ENCODE data around the gene CRPPA.

Gene CRPPA

GRCh38 chr7:16421333-16422102 lies at the start of gene CRPPA:
CRPPA (minus strand) TSS chr7:16421538; CDS start chr7:16421322, 216 bp downstream.
- TF ChIP-seq, protein P1, sequence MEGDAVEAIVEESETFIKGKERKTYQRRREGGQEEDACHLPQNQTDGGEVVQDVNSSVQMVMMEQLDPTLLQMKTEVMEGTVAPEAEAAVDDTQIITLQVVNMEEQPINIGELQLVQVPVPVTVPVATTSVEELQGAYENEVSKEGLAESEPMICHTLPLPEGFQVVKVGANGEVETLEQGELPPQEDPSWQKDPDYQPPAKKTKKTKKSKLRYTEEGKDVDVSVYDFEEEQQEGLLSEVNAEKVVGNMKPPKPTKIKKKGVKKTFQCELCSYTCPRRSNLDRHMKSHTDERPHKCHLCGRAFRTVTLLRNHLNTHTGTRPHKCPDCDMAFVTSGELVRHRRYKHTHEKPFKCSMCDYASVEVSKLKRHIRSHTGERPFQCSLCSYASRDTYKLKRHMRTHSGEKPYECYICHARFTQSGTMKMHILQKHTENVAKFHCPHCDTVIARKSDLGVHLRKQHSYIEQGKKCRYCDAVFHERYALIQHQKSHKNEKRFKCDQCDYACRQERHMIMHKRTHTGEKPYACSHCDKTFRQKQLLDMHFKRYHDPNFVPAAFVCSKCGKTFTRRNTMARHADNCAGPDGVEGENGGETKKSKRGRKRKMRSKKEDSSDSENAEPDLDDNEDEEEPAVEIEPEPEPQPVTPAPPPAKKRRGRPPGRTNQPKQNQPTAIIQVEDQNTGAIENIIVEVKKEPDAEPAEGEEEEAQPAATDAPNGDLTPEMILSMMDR (IDR thresholded peaks at IDR 0.05; ENCODE audit: low read depth, low read length) = no peak
- H3K4me3 ChIP-seq (ENCODE audit: low read depth, low read length) = peak within 1 kb of the TSS; percentile 42
- in situ Hi-C loops (cut with HindIII; ENCODE audit: low sequenced_read_pairs) = no loop called here
- DNase-seq (ENCODE audit: low read depth, low spot score) = peak; percentile 50

- TF ChIP-seq, protein P1 (IDR thresholded peaks at IDR 0.05; ENCODE audit: low read depth, low read length) = no peak
- peak within 1 kb of the TSS; percentile 27 for H3K4me3 ChIP-seq (ENCODE audit: low read depth, low read length)
- in situ Hi-C loops (cut with HindIII; ENCODE audit: low sequenced_read_pairs) = no loop called here
- peak; percentile 32 for DNase-seq (ENCODE audit: low read depth, low spot score)
Measured at GRCh38 chr7:16465469-16466361, 44.4 kb upstream of the CRPPA start, which contains the start of gene SOSTDC1. SOSTDC1 (minus strand) TSS chr7:16465738; CDS start chr7:16465668, 70 bp downstream.

DNA sequence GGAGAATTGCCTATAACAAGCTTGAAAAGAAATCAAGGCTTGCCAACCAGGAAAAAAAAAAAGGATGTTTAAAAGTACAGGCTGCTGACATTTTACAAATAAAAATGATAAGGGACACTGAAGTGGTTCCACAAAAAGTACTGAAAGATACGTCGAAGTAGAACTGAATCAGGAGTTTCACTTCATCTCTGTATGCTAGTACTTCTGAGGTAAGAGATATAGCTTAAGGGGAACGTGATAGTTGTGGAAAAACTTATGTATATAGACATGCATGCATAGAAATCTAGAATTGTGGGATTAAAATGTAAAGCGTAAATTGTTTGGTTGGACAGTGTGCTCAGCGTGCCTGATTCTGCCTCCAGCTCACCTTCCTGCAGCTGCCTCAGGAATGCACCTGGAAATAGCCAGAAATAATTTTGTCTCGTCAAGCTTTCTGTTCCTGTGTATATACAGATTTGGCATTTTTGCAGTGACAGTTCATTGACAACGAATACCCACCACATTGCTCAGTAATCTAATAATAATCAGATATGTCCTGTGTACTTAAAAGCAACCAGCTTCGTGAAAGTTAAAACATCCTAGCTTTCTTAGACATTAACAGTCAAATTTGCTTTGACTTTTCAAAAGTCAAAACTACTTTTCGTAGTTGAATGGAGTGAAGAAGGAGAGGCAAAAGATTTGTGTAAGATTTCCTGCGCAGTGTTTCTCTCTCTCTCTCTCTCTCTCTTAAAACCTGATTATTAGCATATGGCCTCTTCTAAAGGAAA lies 42.8 kb upstream of the CRPPA start:
- H3K4me3 ChIP-seq (ENCODE audit: low read depth, low read length) = no peak overlapping the region
- in situ Hi-C loops (cut with HindIII; ENCODE audit: low sequenced_read_pairs) = no loop called here
- DNase-seq (ENCODE audit: low read depth, low spot score) = no peak
- TF ChIP-seq, protein P1 (IDR thresholded peaks at IDR 0.05; ENCODE audit: low read depth, low read length) = no peak

DNA sequence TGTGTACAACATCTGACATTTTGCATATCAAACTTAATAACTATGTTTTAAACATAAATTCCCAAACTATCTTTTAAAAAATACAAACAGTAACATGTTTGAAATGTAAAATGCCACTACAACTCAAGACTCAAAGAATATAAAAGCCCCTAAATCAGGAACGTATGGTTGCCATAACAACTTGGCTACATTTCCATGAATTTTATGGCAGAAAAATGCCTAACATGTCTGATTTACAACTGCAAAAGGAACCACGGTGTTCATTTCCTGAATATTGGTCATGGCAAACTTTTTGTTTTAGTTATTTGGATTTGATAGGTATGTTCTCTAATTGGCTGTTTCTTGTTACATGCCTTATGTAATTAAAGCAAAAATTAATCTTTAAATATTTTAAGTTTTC lies 42.2 kb upstream of the CRPPA start:
- H3K4me3 ChIP-seq (ENCODE audit: low read depth, low read length) = no peak overlapping the region
- in situ Hi-C loops (cut with HindIII; ENCODE audit: low sequenced_read_pairs) = no loop called here
- TF ChIP-seq, protein P1 (IDR thresholded peaks at IDR 0.05; ENCODE audit: low read depth, low read length) = no peak
- DNase-seq (ENCODE audit: low read depth, low spot score) = no peak

- in situ Hi-C loops (cut with HindIII; ENCODE audit: low sequenced_read_pairs) = no loop called here
- TF ChIP-seq, protein P1 (IDR thresholded peaks at IDR 0.05; ENCODE audit: low read depth, low read length) = no peak
- DNase-seq (ENCODE audit: low read depth, low spot score) = no peak
- no peak overlapping the region for H3K4me3 ChIP-seq (ENCODE audit: low read depth, low read length)
Measured at GRCh38 chr7:16462431-16462889, 41.1 kb upstream of the CRPPA start.

All from astrocyte of the spinal cord (primary cell).